ENCODE data around the gene RNF19B.

Gene RNF19B

DNA sequence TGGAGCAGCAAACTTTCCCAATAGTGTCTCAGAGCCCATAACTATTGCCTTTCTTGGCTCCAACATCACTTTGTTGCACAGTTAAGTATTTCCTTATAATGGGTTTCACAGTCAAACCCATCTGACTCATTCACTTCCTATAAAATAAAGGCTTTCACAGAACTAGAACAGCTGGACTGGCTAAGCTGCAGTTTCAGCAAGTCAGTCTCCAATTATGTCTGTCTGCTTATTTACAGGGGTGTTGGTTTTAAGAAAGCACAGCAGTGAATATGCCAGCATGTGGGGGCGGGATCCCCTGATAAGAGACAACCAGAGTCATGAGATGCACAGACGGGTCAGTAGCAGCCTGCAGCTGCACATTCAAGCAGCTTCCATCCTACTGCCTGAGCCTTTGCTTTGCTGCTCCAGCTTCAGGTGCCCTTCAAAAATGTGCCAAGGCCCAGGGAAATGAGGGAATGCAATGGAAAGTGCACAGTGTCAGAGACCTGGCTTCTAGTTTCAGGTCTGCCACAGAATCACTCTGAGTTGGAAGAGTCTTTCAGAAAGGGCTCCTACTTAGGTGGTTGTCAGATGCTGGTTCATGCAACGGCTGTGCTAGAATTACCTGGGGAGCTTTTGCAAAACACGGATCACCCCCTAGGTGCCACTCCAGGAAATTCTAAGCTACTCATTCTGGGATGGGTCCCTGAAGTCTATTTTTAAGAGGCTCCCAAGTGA lies 24.8 kb downstream of the RNF19B start:
- Histone ChIP-seq H3K27ac (peak overlapping the region; percentile 51), H3K4me3 (ENCODE audit: low read depth, low read length) (no peak overlapping the region), H3K36me3 (replicated peaks) (peaks cover 38% of the 10 kb centered on the region), H3K27me3 (replicated peaks) (no peaks in the 10 kb centered on the region)
- peak; percentile 91 for DNase-seq
- in situ Hi-C loops (cut with HindIII; ENCODE audit: low pct_ligation_motif_present, low sequenced_read_pairs): no loop called here
- TF ChIP-seq, protein P1, sequence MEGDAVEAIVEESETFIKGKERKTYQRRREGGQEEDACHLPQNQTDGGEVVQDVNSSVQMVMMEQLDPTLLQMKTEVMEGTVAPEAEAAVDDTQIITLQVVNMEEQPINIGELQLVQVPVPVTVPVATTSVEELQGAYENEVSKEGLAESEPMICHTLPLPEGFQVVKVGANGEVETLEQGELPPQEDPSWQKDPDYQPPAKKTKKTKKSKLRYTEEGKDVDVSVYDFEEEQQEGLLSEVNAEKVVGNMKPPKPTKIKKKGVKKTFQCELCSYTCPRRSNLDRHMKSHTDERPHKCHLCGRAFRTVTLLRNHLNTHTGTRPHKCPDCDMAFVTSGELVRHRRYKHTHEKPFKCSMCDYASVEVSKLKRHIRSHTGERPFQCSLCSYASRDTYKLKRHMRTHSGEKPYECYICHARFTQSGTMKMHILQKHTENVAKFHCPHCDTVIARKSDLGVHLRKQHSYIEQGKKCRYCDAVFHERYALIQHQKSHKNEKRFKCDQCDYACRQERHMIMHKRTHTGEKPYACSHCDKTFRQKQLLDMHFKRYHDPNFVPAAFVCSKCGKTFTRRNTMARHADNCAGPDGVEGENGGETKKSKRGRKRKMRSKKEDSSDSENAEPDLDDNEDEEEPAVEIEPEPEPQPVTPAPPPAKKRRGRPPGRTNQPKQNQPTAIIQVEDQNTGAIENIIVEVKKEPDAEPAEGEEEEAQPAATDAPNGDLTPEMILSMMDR (IDR thresholded peaks at IDR 0.05; ENCODE audit: low read depth, low read length, missing control alignments): no peak

DNA sequence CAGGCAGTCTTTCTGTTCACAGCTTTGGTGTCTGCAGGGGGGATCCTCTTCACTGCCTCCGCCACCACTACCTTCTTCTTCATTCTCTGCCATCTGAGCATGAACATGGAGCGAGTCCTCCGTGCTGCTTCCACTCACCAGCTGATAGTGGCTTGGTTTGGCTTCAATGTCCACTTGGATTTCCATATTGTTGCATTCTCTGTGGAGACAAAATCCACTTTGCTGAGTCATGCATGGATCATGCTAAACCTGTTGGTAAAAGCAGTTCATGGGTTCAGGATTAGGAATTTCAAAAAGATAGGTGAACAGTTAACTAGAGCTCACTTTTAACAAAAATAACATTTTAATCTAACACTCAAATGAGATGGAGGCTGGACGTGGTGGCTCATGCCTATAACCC lies 27.5 kb downstream of the RNF19B start:
- H3K27ac ChIP-seq: no peak overlapping the region
- TF ChIP-seq, protein P1 (IDR thresholded peaks at IDR 0.05; ENCODE audit: low read depth, low read length, missing control alignments): no peak
- H3K36me3 ChIP-seq (replicated peaks): peaks cover 24% of the 10 kb centered on the region
- no peaks in the 10 kb centered on the region for H3K27me3 ChIP-seq (replicated peaks)
- no peak overlapping the region for H3K4me3 ChIP-seq (ENCODE audit: low read depth, low read length)
- DNase-seq: no peak
- in situ Hi-C loops (cut with HindIII; ENCODE audit: low pct_ligation_motif_present, low sequenced_read_pairs): no loop called here

GRCh38 chr1:32934535-32934934 lies 30.1 kb downstream of the RNF19B start:
- DNase-seq: no peak
- no peak overlapping the region for H3K4me3 ChIP-seq (ENCODE audit: low read depth, low read length)
- TF ChIP-seq, protein P1 (IDR thresholded peaks at IDR 0.05; ENCODE audit: low read depth, low read length, missing control alignments): no peak
- peaks cover 21% of the 10 kb centered on the region for H3K36me3 ChIP-seq (replicated peaks)
- in situ Hi-C loops (cut with HindIII; ENCODE audit: low pct_ligation_motif_present, low sequenced_read_pairs): no loop called here
- H3K27me3 ChIP-seq (replicated peaks): no peaks in the 10 kb centered on the region
- no peak overlapping the region for H3K27ac ChIP-seq

DNA sequence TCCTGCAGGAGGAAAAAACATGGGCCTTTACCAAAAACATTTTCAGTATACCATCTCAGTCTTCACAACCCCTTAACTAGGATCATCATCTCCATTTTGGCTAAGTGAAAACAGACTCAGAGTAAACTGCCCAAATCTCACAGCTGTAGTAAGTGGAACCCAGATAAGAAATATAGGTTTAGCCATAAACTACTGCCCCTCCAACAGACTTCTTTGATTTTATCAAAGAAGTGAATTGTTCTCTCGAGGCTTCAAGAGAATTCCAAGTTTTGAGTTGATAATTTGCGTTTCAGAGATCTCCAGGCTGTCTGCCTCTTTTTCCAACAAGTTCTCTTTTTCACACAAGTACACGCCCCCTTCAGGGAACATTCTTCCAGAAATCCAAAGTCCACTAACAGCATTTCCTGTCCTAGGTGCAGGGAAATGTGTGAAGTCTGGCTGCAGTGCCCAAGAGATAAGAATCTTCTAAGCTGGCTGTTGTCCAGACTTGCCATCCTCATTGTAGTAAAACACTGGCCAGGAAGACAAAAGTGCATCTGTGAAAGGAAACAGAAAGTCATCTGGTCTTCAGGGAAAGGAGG lies 30.8 kb downstream of the RNF19B start:
- no peak overlapping the region for H3K4me3 ChIP-seq (ENCODE audit: low read depth, low read length)
- peak overlapping the region; percentile 7 for H3K27ac ChIP-seq
- in situ Hi-C loops (cut with HindIII; ENCODE audit: low pct_ligation_motif_present, low sequenced_read_pairs): no loop called here
- TF ChIP-seq, protein P1 (IDR thresholded peaks at IDR 0.05; ENCODE audit: low read depth, low read length, missing control alignments): no peak
- H3K27me3 ChIP-seq (replicated peaks): no peaks in the 10 kb centered on the region
- DNase-seq: no peak
- peaks cover 21% of the 10 kb centered on the region for H3K36me3 ChIP-seq (replicated peaks)

GRCh38 chr1:32931760-32932159 lies 32.8 kb downstream of the RNF19B start:
- in situ Hi-C loops (cut with HindIII; ENCODE audit: low pct_ligation_motif_present, low sequenced_read_pairs): no loop called here
- Histone ChIP-seq H3K4me3 (ENCODE audit: low read depth, low read length) (no peak overlapping the region), H3K27me3 (replicated peaks) (no peaks in the 10 kb centered on the region), H3K27ac (no peak overlapping the region), H3K36me3 (replicated peaks) (peaks cover 14% of the 10 kb centered on the region)
- TF ChIP-seq, protein P1 (IDR thresholded peaks at IDR 0.05; ENCODE audit: low read depth, low read length, missing control alignments): no peak
- no peak for DNase-seq

All from brain microvascular endothelial cell (primary cell).